Breast epithelium (tissue), 3 donors: Measurements from ENCODE around the gene KLK7.

Experiments
- POLR2A ChIP-seq: fragments of 450-650 bp; IDR thresholded peaks from one replicate; pipeline ENCODE4 v1.6.1; 2016; ENCODE audit warnings: antibody characterized with exemption, mild to moderate bottlenecking, moderate library complexity
- TF ChIP-seq, protein P1 (sequence below), 3 donors: fragments of 450-650 bp; IDR thresholded peaks; one replicate each; pipeline ENCODE4 v1.5.1; 2016 to 2017; ENCODE audit warnings: antibody characterized with exemption in 3 of 3, mild to moderate bottlenecking in 3 of 3, moderate library complexity in 3 of 3

DNA sequence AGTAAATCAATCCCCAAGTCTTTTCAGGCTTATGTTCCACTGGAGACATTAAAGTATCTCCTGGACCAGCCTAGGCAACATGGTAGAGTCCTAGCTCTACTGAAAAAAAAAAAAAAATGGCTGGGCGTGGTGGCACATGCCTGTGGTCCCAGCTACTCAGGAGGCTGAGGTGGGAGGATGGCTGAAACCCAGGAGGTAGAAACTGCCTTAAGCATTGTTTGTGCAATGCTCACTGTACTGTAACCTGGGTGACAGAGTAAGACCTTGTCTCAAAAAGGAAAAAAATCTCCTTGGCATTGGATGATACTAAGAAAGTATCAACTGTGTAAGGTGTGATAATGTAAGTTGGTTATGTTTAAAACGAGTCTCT, 8.9 kb upstream of the KLK7 start:
- TF ChIP-seq, protein P1, sequence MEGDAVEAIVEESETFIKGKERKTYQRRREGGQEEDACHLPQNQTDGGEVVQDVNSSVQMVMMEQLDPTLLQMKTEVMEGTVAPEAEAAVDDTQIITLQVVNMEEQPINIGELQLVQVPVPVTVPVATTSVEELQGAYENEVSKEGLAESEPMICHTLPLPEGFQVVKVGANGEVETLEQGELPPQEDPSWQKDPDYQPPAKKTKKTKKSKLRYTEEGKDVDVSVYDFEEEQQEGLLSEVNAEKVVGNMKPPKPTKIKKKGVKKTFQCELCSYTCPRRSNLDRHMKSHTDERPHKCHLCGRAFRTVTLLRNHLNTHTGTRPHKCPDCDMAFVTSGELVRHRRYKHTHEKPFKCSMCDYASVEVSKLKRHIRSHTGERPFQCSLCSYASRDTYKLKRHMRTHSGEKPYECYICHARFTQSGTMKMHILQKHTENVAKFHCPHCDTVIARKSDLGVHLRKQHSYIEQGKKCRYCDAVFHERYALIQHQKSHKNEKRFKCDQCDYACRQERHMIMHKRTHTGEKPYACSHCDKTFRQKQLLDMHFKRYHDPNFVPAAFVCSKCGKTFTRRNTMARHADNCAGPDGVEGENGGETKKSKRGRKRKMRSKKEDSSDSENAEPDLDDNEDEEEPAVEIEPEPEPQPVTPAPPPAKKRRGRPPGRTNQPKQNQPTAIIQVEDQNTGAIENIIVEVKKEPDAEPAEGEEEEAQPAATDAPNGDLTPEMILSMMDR (IDR thresholded peaks at IDR 0.05), result no peak
- TF ChIP-seq POLR2A, result no peak
